ENCODE data around the gene TGIF1.
"Not testable (repeated sequence)": the region's sequence is repeated elsewhere in the genome, so short reads cannot be mapped to it uniquely, and the experiment has no call there.

TGIF1 gene

DNA sequence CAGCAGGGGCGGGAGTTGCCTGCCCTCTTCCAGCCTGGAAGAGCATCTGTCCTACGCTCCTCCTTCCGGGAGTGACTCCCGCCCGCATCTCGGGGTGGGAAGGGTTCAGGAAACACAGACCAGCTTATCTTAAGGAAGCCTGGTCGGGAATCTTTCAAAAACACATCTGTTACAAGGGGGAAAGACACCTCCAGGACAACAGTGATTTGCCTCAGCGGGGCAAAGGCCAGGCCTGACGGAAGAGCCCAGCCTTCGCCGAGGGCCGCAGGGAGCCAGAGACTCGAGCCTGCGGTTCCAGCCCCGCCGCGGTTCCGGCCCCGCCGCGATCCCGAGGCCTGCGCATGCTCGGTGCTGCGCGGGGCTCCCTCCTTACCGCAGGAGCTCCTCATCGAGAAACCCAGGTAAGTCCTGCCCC lies 38.1 kb upstream of the TGIF1 start:
- H3K27me3 ChIP-seq (ENCODE audit: control insufficient read depth, low read length) = no peaks in the 10 kb centered on the region
- H3K27ac ChIP-seq (ENCODE audit: low read depth, low read length) = no peak overlapping the region
- no peak overlapping the region for H3K4me3 ChIP-seq (ENCODE audit: low read length)
- H4K20me1 ChIP-seq (ENCODE audit: control insufficient read depth, insufficient read depth, low read depth, low read length) = no peaks in the 10 kb centered on the region
- TF ChIP-seq, protein P1, sequence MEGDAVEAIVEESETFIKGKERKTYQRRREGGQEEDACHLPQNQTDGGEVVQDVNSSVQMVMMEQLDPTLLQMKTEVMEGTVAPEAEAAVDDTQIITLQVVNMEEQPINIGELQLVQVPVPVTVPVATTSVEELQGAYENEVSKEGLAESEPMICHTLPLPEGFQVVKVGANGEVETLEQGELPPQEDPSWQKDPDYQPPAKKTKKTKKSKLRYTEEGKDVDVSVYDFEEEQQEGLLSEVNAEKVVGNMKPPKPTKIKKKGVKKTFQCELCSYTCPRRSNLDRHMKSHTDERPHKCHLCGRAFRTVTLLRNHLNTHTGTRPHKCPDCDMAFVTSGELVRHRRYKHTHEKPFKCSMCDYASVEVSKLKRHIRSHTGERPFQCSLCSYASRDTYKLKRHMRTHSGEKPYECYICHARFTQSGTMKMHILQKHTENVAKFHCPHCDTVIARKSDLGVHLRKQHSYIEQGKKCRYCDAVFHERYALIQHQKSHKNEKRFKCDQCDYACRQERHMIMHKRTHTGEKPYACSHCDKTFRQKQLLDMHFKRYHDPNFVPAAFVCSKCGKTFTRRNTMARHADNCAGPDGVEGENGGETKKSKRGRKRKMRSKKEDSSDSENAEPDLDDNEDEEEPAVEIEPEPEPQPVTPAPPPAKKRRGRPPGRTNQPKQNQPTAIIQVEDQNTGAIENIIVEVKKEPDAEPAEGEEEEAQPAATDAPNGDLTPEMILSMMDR (IDR thresholded peaks at IDR 0.05; ENCODE audit: low read depth, low read length, poor library complexity, severe bottlenecking) = no peak
- no peak for TF ChIP-seq EZH2phosphoT487 (IDR thresholded peaks at IDR 0.05; ENCODE audit: borderline replicate concordance, low read length)
- H3K79me2 ChIP-seq (ENCODE audit: control insufficient read depth, low read length) = no peaks in the 10 kb centered on the region
- H3K9me2 ChIP-seq (replicated peaks; ENCODE audit: control insufficient read depth, low read length) = no peaks in the 10 kb centered on the region
- H3F3A ChIP-seq (ENCODE audit: control insufficient read depth, insufficient read depth) = no peaks in the 10 kb centered on the region
- H3K9me3 ChIP-seq (ENCODE audit: control insufficient read depth, insufficient read depth, low read length) = no peaks in the 10 kb centered on the region
- H3K4me1 ChIP-seq (ENCODE audit: control insufficient read depth, low read length) = no peaks in the 10 kb centered on the region
- H3K4me2 ChIP-seq (ENCODE audit: low read length) = no peak overlapping the region
- H3K36me3 ChIP-seq (ENCODE audit: control insufficient read depth, low read length) = no peaks in the 10 kb centered on the region

DNA sequence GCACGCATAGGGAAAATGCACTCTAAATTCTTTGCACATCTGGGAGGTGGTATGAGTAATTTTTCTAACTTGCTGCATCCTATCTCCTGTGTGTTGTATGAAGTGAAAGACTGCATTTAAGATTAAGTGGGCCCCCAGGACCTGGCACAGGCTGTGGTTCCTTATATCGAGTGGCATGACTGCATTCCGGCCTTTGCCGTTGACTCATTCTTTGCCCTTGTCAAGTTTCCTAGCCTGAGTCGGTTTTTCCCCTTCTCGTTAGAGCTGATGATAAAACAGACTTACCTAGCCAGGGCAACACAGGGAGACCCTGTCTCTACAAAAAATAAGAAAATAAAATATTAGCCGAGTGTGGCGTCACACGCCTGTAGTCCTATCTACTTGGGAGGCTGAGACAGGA lies 37.4 kb upstream of the TGIF1 start:
- H3K9me2 ChIP-seq (replicated peaks; ENCODE audit: control insufficient read depth, low read length); H3K9me3 ChIP-seq (ENCODE audit: control insufficient read depth, insufficient read depth, low read length); H3K4me1 ChIP-seq (ENCODE audit: control insufficient read depth, low read length); H3K36me3 ChIP-seq (ENCODE audit: control insufficient read depth, low read length); H4K20me1 ChIP-seq (ENCODE audit: control insufficient read depth, insufficient read depth, low read depth, low read length); H3K4me3 ChIP-seq (ENCODE audit: low read length); H3K27ac ChIP-seq (ENCODE audit: low read depth, low read length); H3K79me2 ChIP-seq (ENCODE audit: control insufficient read depth, low read length); H3K27me3 ChIP-seq (ENCODE audit: control insufficient read depth, low read length); H3F3A ChIP-seq (ENCODE audit: control insufficient read depth, insufficient read depth); H3K4me2 ChIP-seq (ENCODE audit: low read length): not testable (repeated sequence)

DNA sequence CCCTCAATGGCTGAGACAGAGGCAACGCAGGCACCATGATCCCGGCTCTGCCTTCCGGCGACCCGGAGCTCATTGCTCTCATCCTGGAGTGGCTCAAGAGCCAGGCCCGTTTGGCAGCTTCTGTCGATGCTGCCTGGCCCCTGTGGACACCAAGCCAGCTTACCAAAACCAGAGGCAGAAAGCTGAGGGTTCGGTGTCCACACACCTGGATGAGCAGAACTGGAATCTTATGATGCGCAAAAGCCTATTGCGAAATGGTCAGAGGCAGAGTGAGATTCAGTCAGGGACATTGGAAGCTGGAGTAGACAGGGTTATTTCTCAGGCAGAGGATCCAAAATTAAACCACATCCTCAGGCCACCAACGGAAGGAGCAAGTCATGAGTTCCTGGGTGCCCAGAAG lies 34.9 kb upstream of the TGIF1 start:
- Histone ChIP-seq H4K20me1 (ENCODE audit: control insufficient read depth, insufficient read depth, low read depth, low read length) (no peaks in the 10 kb centered on the region), H3K4me1 (ENCODE audit: control insufficient read depth, low read length) (no peaks in the 10 kb centered on the region), H3K27ac (ENCODE audit: low read depth, low read length) (no peak overlapping the region), H3K27me3 (ENCODE audit: control insufficient read depth, low read length) (no peaks in the 10 kb centered on the region), H3K9me3 (ENCODE audit: control insufficient read depth, insufficient read depth, low read length) (no peaks in the 10 kb centered on the region), H3K4me3 (ENCODE audit: low read length) (no peak overlapping the region), H3F3A (ENCODE audit: control insufficient read depth, insufficient read depth) (no peaks in the 10 kb centered on the region), H3K4me2 (ENCODE audit: low read length) (no peak overlapping the region), H3K79me2 (ENCODE audit: control insufficient read depth, low read length) (no peaks in the 10 kb centered on the region), H3K36me3 (ENCODE audit: control insufficient read depth, low read length) (no peaks in the 10 kb centered on the region), H3K9me2 (replicated peaks; ENCODE audit: control insufficient read depth, low read length) (no peaks in the 10 kb centered on the region)
- no peak for TF ChIP-seq EZH2phosphoT487 (IDR thresholded peaks at IDR 0.05; ENCODE audit: borderline replicate concordance, low read length)
- TF ChIP-seq, protein P1 (IDR thresholded peaks at IDR 0.05; ENCODE audit: low read depth, low read length, poor library complexity, severe bottlenecking) = no peak

DNA sequence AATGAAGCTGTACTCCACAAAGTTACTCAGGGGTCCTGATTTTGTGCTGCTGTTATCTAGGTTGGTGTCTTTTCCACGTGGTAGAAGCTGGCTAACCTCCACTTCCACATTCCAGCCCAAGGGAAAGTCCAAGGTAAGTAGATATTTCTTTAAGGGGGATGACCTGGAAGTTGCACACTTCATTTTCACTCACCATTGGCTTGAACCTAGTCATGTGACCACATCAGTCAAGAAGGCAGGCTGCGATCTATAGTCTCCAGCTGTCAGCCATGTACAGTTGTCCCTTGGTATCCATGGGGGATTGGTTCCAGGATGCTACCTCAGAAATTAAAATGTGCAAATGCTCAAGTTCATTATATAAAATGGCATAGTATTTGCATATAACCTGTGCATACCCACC lies 31.9 kb upstream of the TGIF1 start:
- Histone ChIP-seq H3K79me2 (ENCODE audit: control insufficient read depth, low read length) (no peaks in the 10 kb centered on the region), H3K9me2 (replicated peaks; ENCODE audit: control insufficient read depth, low read length) (no peaks in the 10 kb centered on the region), H3K36me3 (ENCODE audit: control insufficient read depth, low read length) (no peaks in the 10 kb centered on the region), H3F3A (ENCODE audit: control insufficient read depth, insufficient read depth) (no peaks in the 10 kb centered on the region), H3K9me3 (ENCODE audit: control insufficient read depth, insufficient read depth, low read length) (0 out of 2 replicates have a peak, but pooled peaks cover 3% of the 10 kb centered on the region), H3K4me1 (ENCODE audit: control insufficient read depth, low read length) (no peaks in the 10 kb centered on the region), H3K4me2 (ENCODE audit: low read length) (no peak overlapping the region), H4K20me1 (ENCODE audit: control insufficient read depth, insufficient read depth, low read depth, low read length) (no peaks in the 10 kb centered on the region), H3K27ac (ENCODE audit: low read depth, low read length) (no peak overlapping the region), H3K27me3 (ENCODE audit: control insufficient read depth, low read length) (no peaks in the 10 kb centered on the region), H3K4me3 (ENCODE audit: low read length) (no peak overlapping the region)
- TF ChIP-seq, protein P1 (IDR thresholded peaks at IDR 0.05; ENCODE audit: low read depth, low read length, poor library complexity, severe bottlenecking) = no peak
- no peak for TF ChIP-seq EZH2phosphoT487 (IDR thresholded peaks at IDR 0.05; ENCODE audit: borderline replicate concordance, low read length)
